Smooth muscle cell (in vitro differentiated cells): ENCODE data around the gene SHD. TPM values are rescaled to one million over a fixed set of nuclear protein-coding genes. Genes with fewer than 3 reads are reported as not detected.

Experiments used
- DNase-seq: peaks from one replicate; lab custom pipeline; 2025; ENCODE audit not compliant: unreplicated experiment; lab: John Stamatoyannopoulos, UW
- H2AFZ ChIP-seq: fragments of 200-600 bp; sonication (generic); 2 replicates; pipeline ENCODE4 v1.6.0; 2016; ENCODE audit warnings: antibody characterized with exemption, low read depth, mild to moderate bottlenecking
- H3F3A ChIP-seq: fragments of 200-600 bp; sonication (generic); 2 replicates; pipeline ENCODE4 v1.6.0; 2017; ENCODE audit warnings: antibody characterized with exemption, low read depth
- H3K27ac ChIP-seq: fragments of 200-600 bp; sonication (generic); 2 replicates; pipeline ENCODE4 v1.5.1; 2016; ENCODE audit warnings: low read depth, mild to moderate bottlenecking
- H3K27me3 ChIP-seq: fragments of 200-600 bp; sonication (generic); 2 replicates; pipeline ENCODE4 v1.6.1; 2016; ENCODE audit warnings: low read depth, mild to moderate bottlenecking
- H3K36me3 ChIP-seq: fragments of 200-600 bp; sonication (generic); 2 replicates; pipeline ENCODE4 v1.5.1; 2016; ENCODE audit warnings: low read depth
- H3K4me1 ChIP-seq: fragments of 200-600 bp; sonication (generic); 2 replicates; pipeline ENCODE4 v1.5.1; 2016; ENCODE audit warnings: low read depth
- H3K4me2 ChIP-seq: fragments of 200-600 bp; sonication (generic); 2 replicates; pipeline ENCODE4 v1.6.0; 2016; ENCODE audit warnings: mild to moderate bottlenecking
- H3K4me3 ChIP-seq: fragments of 200-600 bp; sonication (generic); 2 replicates; pipeline ENCODE4 v1.5.1; 2016; ENCODE audit warnings: mild to moderate bottlenecking
- H3K79me2 ChIP-seq: fragments of 200-600 bp; sonication (generic); 2 replicates; pipeline ENCODE4 v1.6.0; 2016; ENCODE audit warnings: low read depth, mild to moderate bottlenecking
- H3K9ac ChIP-seq: fragments of 200-600 bp; sonication (generic); 2 replicates; pipeline ENCODE4 v1.6.0; 2016; ENCODE audit warnings: low read depth
- H3K9me3 ChIP-seq: fragments of 200-600 bp; sonication (generic); replicated peaks from 2 replicates; pipeline ENCODE4 v1.5.1; 2016; ENCODE audit warnings: low read depth
- H4K20me1 ChIP-seq: fragments of 200-600 bp; sonication (generic); 2 replicates; pipeline ENCODE4 v1.6.0; 2016; ENCODE audit warnings: low read depth
- WGBS: methylation state at CpG from one replicate; pipeline ENCODE4 v1.1.7; 2016; ENCODE audit warnings: low lambda C conversion rate; 5-methylcytosine and 5-hydroxymethylcytosine counted together
- polyA plus RNA-seq: library from polyadenylated mRNA; unstranded; fragments of >200 nt; fragmentation: Nextera tagmentation; extraction: Ambion mirVana; gene quantifications from 2 replicates; pipeline ENCODE4 v1.2.1, GENCODE V29; 2016
- total RNA-seq: library from RNA; depleted of rRNA; stranded (reverse); fragments of >200 nt; gene quantifications from 2 replicates; pipeline ENCODE4 v1.2.3, GENCODE V29; 2014
- TF ChIP-seq, protein P1 (sequence below): fragments of 200-600 bp; sonication (generic); IDR thresholded peaks from 2 replicates; pipeline ENCODE4 v1.5.1; 2017; ENCODE audit warnings: borderline replicate concordance, mild to moderate bottlenecking, antibody characterized with exemption; ENCODE audit not compliant: insufficient read depth, poor library complexity, severe bottlenecking

Gene SHD
- total and polyA plus RNA-seq, 2 experiments from 2014 or later, result not detected

GRCh38 chr19:4326215-4326836, 47.3 kb downstream of the SHD start:
- Histone ChIP-seq H3K9ac (no peak overlapping the region), H3K9me3 (no peaks in the 10 kb centered on the region), H3K79me2 (no peaks in the 10 kb centered on the region), H3K4me1 (peaks cover 9% of the 10 kb centered on the region), H3F3A (no peaks in the 10 kb centered on the region), H3K4me2 (peak overlapping the region; percentile 83), H3K36me3 (no peaks in the 10 kb centered on the region), H3K27ac (no peak overlapping the region), H2AFZ (no peak overlapping the region), H3K27me3 (no peaks in the 10 kb centered on the region), H4K20me1 (no peaks in the 10 kb centered on the region), H3K4me3 (no peak overlapping the region)
- no peak for DNase-seq
- TF ChIP-seq, protein P1, sequence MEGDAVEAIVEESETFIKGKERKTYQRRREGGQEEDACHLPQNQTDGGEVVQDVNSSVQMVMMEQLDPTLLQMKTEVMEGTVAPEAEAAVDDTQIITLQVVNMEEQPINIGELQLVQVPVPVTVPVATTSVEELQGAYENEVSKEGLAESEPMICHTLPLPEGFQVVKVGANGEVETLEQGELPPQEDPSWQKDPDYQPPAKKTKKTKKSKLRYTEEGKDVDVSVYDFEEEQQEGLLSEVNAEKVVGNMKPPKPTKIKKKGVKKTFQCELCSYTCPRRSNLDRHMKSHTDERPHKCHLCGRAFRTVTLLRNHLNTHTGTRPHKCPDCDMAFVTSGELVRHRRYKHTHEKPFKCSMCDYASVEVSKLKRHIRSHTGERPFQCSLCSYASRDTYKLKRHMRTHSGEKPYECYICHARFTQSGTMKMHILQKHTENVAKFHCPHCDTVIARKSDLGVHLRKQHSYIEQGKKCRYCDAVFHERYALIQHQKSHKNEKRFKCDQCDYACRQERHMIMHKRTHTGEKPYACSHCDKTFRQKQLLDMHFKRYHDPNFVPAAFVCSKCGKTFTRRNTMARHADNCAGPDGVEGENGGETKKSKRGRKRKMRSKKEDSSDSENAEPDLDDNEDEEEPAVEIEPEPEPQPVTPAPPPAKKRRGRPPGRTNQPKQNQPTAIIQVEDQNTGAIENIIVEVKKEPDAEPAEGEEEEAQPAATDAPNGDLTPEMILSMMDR, result no peak
- 67% methylated on average over 13 of the region's 13 CpGs for WGBS

GRCh38 chr19:4326837-4327251, 47.8 kb downstream of the SHD start:
- H2AFZ ChIP-seq, result no peak overlapping the region
- 25% methylated on average over 31 of the region's 33 CpGs for WGBS
- no peaks in the 10 kb centered on the region for H3K36me3 ChIP-seq
- TF ChIP-seq, protein P1, result no peak
- H3K9me3 ChIP-seq, result no peaks in the 10 kb centered on the region
- no peak for DNase-seq
- H3K27ac ChIP-seq, result no peak overlapping the region
- H3K4me3 ChIP-seq, result peak overlapping the region; percentile 17
- H3K4me1 ChIP-seq, result peaks cover 9% of the 10 kb centered on the region
- no peaks in the 10 kb centered on the region for H3F3A ChIP-seq
- H3K9ac ChIP-seq, result no peak overlapping the region
- no peaks in the 10 kb centered on the region for H3K27me3 ChIP-seq
- H3K4me2 ChIP-seq, result peak overlapping the region; percentile 83
- no peaks in the 10 kb centered on the region for H4K20me1 ChIP-seq
- H3K79me2 ChIP-seq, result no peaks in the 10 kb centered on the region

GRCh38 chr19:4327252-4327876, 48.3 kb downstream of the SHD start:
- Histone ChIP-seq H3K4me2 (peak overlapping the region; percentile 83), H3K4me3 (peak overlapping the region; percentile 49)
- 23% methylated on average over 24 of the region's 30 CpGs for WGBS

More at GRCh38 chr19:4327252-4327876, 48.3 kb downstream of the SHD start:
- TF ChIP-seq, protein P1, result no peak
- no peaks in the 10 kb centered on the region for H3F3A ChIP-seq
- H3K27me3 ChIP-seq, result no peaks in the 10 kb centered on the region
- no peaks in the 10 kb centered on the region for H3K79me2 ChIP-seq
- H3K4me1 ChIP-seq, result peaks cover 9% of the 10 kb centered on the region
- no peak overlapping the region for H3K9ac ChIP-seq
- H3K9me3 ChIP-seq, result no peaks in the 10 kb centered on the region
- peak; percentile 60 for DNase-seq
- H3K27ac ChIP-seq, result no peak overlapping the region
- H3K36me3 ChIP-seq, result no peaks in the 10 kb centered on the region
- H2AFZ ChIP-seq, result no peak overlapping the region
- H4K20me1 ChIP-seq, result no peaks in the 10 kb centered on the region
